ENCODE results near the gene HES2. TPM values are rescaled to one million over a fixed set of nuclear protein-coding genes. Genes with fewer than 3 reads are reported as not detected.

The HES2 gene
- total and polyA plus RNA-seq, 7 experiments from 2014 or later = 0.56 TPM; not detected in 6

- no peaks in the 10 kb centered on the region for H3K36me3 ChIP-seq (ENCODE audit: control insufficient read depth in 2 of 3, insufficient read depth in 3 of 3, low read length in 3 of 3)
- ATAC-seq (no peak), DNase-seq (peak in 1 of 9 donors; percentile 12)
- ChIA-PET POLR2A (interaction anchor here (0.6 to 2.6 kb wide), 5 partner anchors 9 to 67 kb away, joined by 3 to 11 read pairs (median 7); no protein-coding TSS in a partner anchor), CTCF (interaction anchor here (0.9 to 1.9 kb wide), 2 partner anchors 31 to 44 kb away, joined by 3 to 5 read pairs; no protein-coding TSS in a partner anchor)
- Mint-ChIP-seq H3K27ac (peak overlapping the region in 6 of 9 donors; percentile 58 to 95 (median 84)), H3K27me3 (peaks cover 0 to 1% (median 0%) of the 10 kb centered on the region in 5 donors), H3K4me1 (peaks cover 16 to 45% (median 32%) of the 10 kb centered on the region in 7 donors), H3K36me3 (peaks cover 0 to 1% (median 0%) of the 10 kb centered on the region in 5 donors), H3K9me3 (peaks cover 0 to 4% (median 0%) of the 10 kb centered on the region in 11 donors), H3K4me3 (peak overlapping the region; percentile 87 to 97 (median 89))
- no peaks in the 10 kb centered on the region for H3K27me3 ChIP-seq (ENCODE audit: control insufficient read depth in 2 of 2, insufficient read depth in 2 of 2, low read length in 2 of 2)
- no peaks in the 10 kb centered on the region for H3K9me3 ChIP-seq (ENCODE audit: control insufficient read depth in 2 of 3, low read length in 3 of 3)
- peak overlapping the region; percentile 88 for H3K27ac ChIP-seq (ENCODE audit: low read depth, low read length)
- H3K4me3 ChIP-seq (ENCODE audit: low read length) = peak overlapping the region; percentile 37
- H3K4me1 ChIP-seq (ENCODE audit: control insufficient read depth in 2 of 2, insufficient read depth in 2 of 2, low read length in 2 of 2) = peaks cover 13 to 22% of the 10 kb centered on the region in 2 donors
- intact Hi-C loops (cut with micrococcal nuclease) = loop anchor here (1.0 to 5.0 kb wide), 13 partner anchors 11 to 401 kb away; partner anchors contain the start of genes NPHP4 (in 2 of the 2), CAMTA1 (in 1 of the 2), KLHL21 (in 1 of the 2) and RPL22 (in 1 of the 2)
These were observed 26.8 kb downstream of the HES2 start for GRCh38 chr1:6392809-6393399.

DNA sequence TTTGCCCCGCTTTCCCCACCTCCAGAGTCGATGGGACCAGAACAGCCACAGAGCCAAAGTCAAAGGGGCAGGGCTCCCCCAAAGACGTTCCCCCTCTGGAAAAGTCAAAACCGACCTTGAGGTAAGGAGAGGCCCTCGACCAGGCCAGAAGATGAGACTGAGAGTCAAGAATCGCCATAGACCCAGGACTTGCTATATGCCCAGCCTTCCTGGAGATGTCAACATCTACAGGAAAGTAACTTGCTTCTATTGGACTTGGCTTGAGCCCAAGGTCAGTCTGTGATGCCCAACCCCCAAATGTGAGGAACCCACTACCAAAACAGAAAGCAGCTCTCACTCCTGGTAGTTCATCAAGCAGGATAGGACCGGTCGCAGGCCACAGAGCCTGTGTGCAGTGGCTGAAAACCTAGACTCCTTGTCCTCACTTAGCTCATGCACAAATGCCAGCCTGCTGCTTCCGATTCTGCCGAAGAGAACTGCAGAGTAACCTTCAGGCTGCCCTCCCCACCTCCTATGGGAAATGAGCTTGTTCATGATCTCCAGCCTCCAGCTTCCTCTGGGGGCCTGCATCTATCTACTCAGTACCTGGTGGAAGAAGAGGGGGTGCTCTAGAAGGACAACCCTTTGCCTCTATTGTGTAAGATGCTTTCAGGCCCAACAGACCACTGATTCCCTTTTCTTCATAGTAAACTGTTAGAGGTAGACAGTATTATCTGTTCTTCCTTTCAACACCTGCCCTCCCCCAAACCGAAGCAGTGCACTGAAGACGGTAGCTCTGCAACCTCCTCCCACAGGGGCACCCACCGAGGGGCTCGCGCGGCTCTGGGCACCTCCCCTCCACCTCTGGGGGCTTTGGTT lies 27.5 kb downstream of the HES2 start:
- Mint-ChIP-seq H3K4me1 (peaks cover 16 to 40% (median 31%) of the 10 kb centered on the region in 7 donors), H3K27ac (peak overlapping the region in 8 of 9 donors; percentile 31 to 88 (median 71)), H3K9me3 (peaks cover 0 to 4% (median 0%) of the 10 kb centered on the region in 11 donors), H3K36me3 (peaks cover 0 to 1% (median 0%) of the 10 kb centered on the region in 5 donors), H3K4me3 (peak overlapping the region; percentile 69 to 88 (median 80)), H3K27me3 (no peaks in the 10 kb centered on the region)
- ATAC-seq (no peak), DNase-seq (peak in 2 of 9 donors; percentile 7 to 8)
- H3K4me3 ChIP-seq (ENCODE audit: low read length) = peak overlapping the region; percentile 37
- H3K36me3 ChIP-seq (ENCODE audit: control insufficient read depth in 2 of 3, insufficient read depth in 3 of 3, low read length in 3 of 3) = no peaks in the 10 kb centered on the region
- peaks cover 13 to 22% of the 10 kb centered on the region in 2 donors for H3K4me1 ChIP-seq (ENCODE audit: control insufficient read depth in 2 of 2, insufficient read depth in 2 of 2, low read length in 2 of 2)
- H3K27me3 ChIP-seq (ENCODE audit: control insufficient read depth in 2 of 2, insufficient read depth in 2 of 2, low read length in 2 of 2) = no peaks in the 10 kb centered on the region
- ChIA-PET POLR2A (interaction anchor here (0.6 to 2.6 kb wide), 6 partner anchors 8 to 157 kb away, joined by 3 to 11 read pairs (median 4); no protein-coding TSS in a partner anchor), CTCF (interaction anchor here (0.6 to 1.5 kb wide), 7 partner anchors 13 to 78 kb away, joined by 3 to 8 read pairs (median 3); no protein-coding TSS in a partner anchor)
- H3K9me3 ChIP-seq (ENCODE audit: control insufficient read depth in 2 of 3, low read length in 3 of 3) = no peaks in the 10 kb centered on the region
- intact Hi-C loops (cut with micrococcal nuclease) = loop anchor here (2.0 to 5.0 kb wide), 5 partner anchors 33 to 400 kb away; partner anchors contain the start of genes KLHL21 (in 1 of the 2) and NPHP4 (in 1 of the 2)
- peak overlapping the region; percentile 12 for H3K27ac ChIP-seq (ENCODE audit: low read depth, low read length)

GRCh38 chr1:6389971-6390370 lies 29.7 kb downstream of the HES2 start:
- peaks cover 10 to 32% (median 21%) of the 10 kb centered on the region in 7 donors for H3K4me1 Mint-ChIP-seq

DNA sequence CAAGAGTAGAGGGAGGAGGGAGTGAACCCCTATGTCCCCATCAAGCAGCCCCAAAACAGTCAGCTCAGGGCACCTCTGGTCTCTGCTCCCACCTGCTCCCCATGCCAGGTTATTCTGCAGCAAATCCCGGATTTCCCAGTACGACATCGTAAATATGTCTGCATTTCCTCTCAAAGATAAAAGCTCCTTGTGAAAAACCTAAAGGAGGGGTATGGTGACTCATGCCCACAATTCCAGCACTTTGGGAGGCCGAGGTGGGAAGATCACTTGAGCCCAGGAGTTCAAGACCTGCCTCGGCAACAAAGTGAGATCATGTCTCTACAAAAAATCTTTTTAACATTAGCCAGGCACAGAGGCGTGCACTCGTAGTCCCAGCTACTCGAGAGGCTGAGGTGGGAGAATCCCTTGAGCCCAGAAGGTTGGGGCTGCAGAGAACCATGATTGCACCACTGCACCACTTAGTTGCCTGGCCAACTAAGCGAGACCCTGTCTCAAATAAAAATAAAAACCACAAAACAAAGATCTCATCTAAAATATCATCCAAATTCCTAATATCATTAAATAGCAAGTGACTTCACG lies 33.3 kb downstream of the HES2 start:
- H3K9me3 ChIP-seq (ENCODE audit: control insufficient read depth in 2 of 3, low read length in 3 of 3) = no peaks in the 10 kb centered on the region
- Mint-ChIP-seq H3K4me3 (no peak overlapping the region), H3K27me3 (no peaks in the 10 kb centered on the region), H3K36me3 (peaks cover 0 to 12% (median 0%) of the 10 kb centered on the region in 5 donors), H3K9me3 (no peaks in the 10 kb centered on the region), H3K27ac (peak overlapping the region in 1 of 9 donors; percentile 24), H3K4me1 (peaks cover 0 to 13% (median 0%) of the 10 kb centered on the region in 7 donors)
- H3K27me3 ChIP-seq (ENCODE audit: control insufficient read depth in 2 of 2, insufficient read depth in 2 of 2, low read length in 2 of 2) = no peaks in the 10 kb centered on the region
- CTCF ChIA-PET = interaction anchor here (0.9 to 1.1 kb wide), 2 partner anchors 41 to 140 kb away, joined by 4 read pairs; no protein-coding TSS in a partner anchor
- no peak overlapping the region for H3K4me3 ChIP-seq (ENCODE audit: low read length)
- no peaks in the 10 kb centered on the region for H3K36me3 ChIP-seq (ENCODE audit: control insufficient read depth in 2 of 3, insufficient read depth in 3 of 3, low read length in 3 of 3)
- ATAC-seq (no peak), DNase-seq (no peak)
- POLR2A ChIA-PET = no interaction called here
- no peaks in the 10 kb centered on the region for H3K4me1 ChIP-seq (ENCODE audit: control insufficient read depth in 2 of 2, insufficient read depth in 2 of 2, low read length in 2 of 2)
- intact Hi-C loops (cut with micrococcal nuclease) = no loop called here
- no peak overlapping the region for H3K27ac ChIP-seq (ENCODE audit: low read depth, low read length)

More at GRCh38 chr1:6389971-6390370, 29.7 kb downstream of the HES2 start:
- H3K36me3 ChIP-seq (ENCODE audit: control insufficient read depth in 2 of 3, insufficient read depth in 3 of 3, low read length in 3 of 3) = no peaks in the 10 kb centered on the region
- peaks cover 13 to 18% of the 10 kb centered on the region in 2 donors for H3K4me1 ChIP-seq (ENCODE audit: control insufficient read depth in 2 of 2, insufficient read depth in 2 of 2, low read length in 2 of 2)
- no peak overlapping the region for H3K27ac ChIP-seq (ENCODE audit: low read depth, low read length)
- Mint-ChIP-seq H3K27ac (no peak overlapping the region), H3K9me3 (peaks cover 0 to 2% (median 0%) of the 10 kb centered on the region in 11 donors), H3K4me3 (peak overlapping the region in 1 of 10 donors; percentile 3), H3K36me3 (peaks cover 0 to 3% (median 0%) of the 10 kb centered on the region in 5 donors), H3K27me3 (no peaks in the 10 kb centered on the region)
- H3K27me3 ChIP-seq (ENCODE audit: control insufficient read depth in 2 of 2, insufficient read depth in 2 of 2, low read length in 2 of 2) = no peaks in the 10 kb centered on the region
- H3K4me3 ChIP-seq (ENCODE audit: low read length) = no peak overlapping the region
- ChIA-PET POLR2A (no interaction called here), CTCF (no interaction called here)
- no peaks in the 10 kb centered on the region for H3K9me3 ChIP-seq (ENCODE audit: control insufficient read depth in 2 of 3, low read length in 3 of 3)
- DNase-seq (no peak), ATAC-seq (no peak)
- intact Hi-C loops (cut with micrococcal nuclease) = loop anchor here (5.0 kb wide), 4 partner anchors 212 to 398 kb away; partner anchors contain the start of genes KLHL21 (in 1 of the 2) and NPHP4 (in 1 of the 2)

GRCh38 chr1:6385488-6386191 lies 34.1 kb downstream of the HES2 start:
- no peak overlapping the region for H3K27ac ChIP-seq (ENCODE audit: low read depth, low read length)
- H3K4me1 Mint-ChIP-seq = peaks cover 0 to 11% (median 0%) of the 10 kb centered on the region in 7 donors
- H3K4me1 ChIP-seq (ENCODE audit: control insufficient read depth in 2 of 2, insufficient read depth in 2 of 2, low read length in 2 of 2) = no peaks in the 10 kb centered on the region
- H3K36me3 ChIP-seq (ENCODE audit: control insufficient read depth in 2 of 3, insufficient read depth in 3 of 3, low read length in 3 of 3) = no peaks in the 10 kb centered on the region
- H3K36me3 Mint-ChIP-seq = peaks cover 0 to 12% (median 0%) of the 10 kb centered on the region in 5 donors
- POLR2A ChIA-PET = interaction anchor here (1.3 to 3.4 kb wide), 2 partner anchors 7 to 14 kb away, joined by 3 to 11 read pairs; partner anchors contain the start of gene ACOT7
- intact Hi-C loops (cut with micrococcal nuclease) = no loop called here
- no peak overlapping the region for H3K4me3 Mint-ChIP-seq
- H3K9me3 Mint-ChIP-seq = no peaks in the 10 kb centered on the region
- H3K27me3 Mint-ChIP-seq = no peaks in the 10 kb centered on the region
- no peaks in the 10 kb centered on the region for H3K9me3 ChIP-seq (ENCODE audit: control insufficient read depth in 2 of 3, low read length in 3 of 3)
- H3K27ac Mint-ChIP-seq = no peak overlapping the region
- CTCF ChIA-PET = interaction anchor here (1.1 kb wide), 1 partner anchor 139 kb away, joined by 4 read pairs; no protein-coding TSS in a partner anchor
- DNase-seq = no peak
- no peak overlapping the region for H3K4me3 ChIP-seq (ENCODE audit: low read length)
- no peak for ATAC-seq
- no peaks in the 10 kb centered on the region for H3K27me3 ChIP-seq (ENCODE audit: control insufficient read depth in 2 of 2, insufficient read depth in 2 of 2, low read length in 2 of 2)
